Activated effector memory CD4-positive, alpha-beta T cell treated with Interleukin-2 at 50 U/mL for 16 hours (primary cell): ENCODE data around the gene PCSK6.

Experiments used
- DNase-seq: peaks from one replicate; pipeline ENCODE4 v3.0.0-alpha.2; 2020

Gene PCSK6

DNA sequence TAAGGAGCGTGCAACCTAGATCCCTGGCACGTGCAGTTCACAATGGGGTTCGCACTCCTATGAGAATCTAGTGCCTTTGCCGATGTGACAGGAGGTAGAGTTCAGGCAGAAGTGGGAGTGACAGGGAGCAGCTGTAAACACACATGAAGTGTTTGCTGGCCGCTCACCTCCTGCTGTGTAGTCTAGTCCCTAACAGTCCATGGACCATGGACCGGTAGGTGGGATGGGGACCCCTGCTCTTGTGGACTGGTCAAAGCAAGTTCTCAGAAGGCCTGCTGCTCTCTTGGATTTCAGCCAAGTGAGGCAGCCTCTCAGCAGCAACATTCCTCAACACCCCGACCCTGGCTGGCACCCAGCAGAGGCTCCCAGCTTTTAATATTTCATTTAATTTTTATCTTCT is 136.3 kb downstream of the PCSK6 start:
- no peak for DNase-seq

GRCh38 chr15:101351736-101352135 is 137.8 kb downstream of the PCSK6 start:
- no peak for DNase-seq

DNA sequence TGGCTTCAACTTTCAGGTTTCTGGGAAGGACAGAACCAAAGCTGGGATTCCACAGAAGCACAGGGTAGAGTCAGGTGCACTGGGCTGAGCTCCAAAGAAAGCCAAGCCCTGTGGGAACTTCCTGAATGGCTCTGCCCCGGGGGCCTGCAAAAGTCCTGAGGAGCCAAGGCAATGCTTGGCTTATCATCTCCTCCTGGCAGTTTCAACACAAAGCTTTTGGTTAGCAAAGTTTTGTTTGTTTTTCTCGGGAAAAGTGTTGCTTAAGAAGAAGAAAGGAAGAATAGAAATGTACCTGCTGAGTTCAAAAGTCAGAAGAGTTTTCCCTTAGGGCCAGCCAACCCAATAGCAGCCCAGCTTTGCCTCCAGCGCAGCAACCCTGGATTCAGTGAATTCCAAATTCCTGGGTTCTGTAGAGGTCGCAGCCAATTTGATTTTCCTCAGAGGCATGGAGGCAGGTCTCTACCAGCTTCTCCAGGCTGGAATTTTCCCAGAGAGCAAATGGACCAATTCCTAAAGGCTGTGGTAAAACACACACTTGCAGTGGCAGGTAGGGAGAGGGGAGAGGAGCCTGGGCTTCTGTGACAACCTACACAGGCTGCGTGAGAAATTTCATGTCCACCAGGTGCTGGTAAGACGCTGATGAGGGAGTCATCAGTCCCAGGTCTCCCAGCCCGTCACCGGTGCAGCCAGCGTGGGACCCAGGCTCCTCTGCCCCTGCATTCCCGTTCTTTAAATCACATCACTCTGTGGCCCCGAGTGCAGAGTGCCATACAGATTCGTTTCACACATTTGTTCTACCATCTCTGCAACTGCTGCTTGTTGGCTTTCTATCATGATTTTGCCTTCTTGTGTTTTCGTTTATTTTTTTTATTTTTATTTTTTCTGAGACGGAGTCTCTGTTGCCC is 140.2 kb downstream of the PCSK6 start:
- no peak for DNase-seq

DNA sequence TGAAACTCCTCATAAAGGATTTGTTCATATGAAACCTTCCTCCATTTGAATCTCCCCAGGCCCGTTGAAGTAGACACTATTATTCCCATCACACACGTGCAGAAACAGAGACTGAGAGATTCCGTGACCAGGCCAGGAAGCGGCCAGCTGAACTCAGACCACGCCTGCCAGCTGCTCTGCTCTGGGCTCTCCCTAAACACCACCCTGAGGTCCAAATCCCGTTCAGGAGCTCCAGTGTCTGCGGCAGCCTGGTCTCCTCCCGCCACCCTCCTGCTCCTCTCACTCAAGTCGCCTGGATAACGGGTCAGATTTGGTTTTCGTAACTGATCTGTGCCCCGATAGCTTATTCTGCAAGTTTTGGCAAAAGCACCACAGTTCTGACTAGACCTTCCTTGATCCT is 140.9 kb downstream of the PCSK6 start:
- no peak for DNase-seq

GRCh38 chr15:101348015-101348414 is 141.5 kb downstream of the PCSK6 start:
- DNase-seq = no peak

DNA sequence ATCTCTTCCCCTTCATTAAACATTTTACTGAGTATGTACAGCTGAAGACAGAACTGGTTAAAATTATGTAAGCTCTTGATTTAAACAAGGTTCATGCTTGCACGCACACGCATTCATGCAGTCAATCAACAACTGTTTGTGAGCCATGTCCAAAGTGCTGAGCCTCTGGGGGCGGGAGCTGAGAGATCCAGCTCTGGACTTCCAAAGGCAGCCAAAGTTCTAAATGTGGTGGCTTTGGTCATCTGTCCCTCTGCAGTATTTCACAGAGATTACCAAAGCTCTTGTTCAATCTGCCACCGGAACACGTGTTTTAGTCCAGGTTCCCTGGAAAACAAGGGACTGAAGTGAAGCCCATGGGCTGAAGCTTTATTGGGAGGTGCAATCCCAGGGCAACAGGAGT is 142.1 kb downstream of the PCSK6 start:
- no peak for DNase-seq

- DNase-seq = no peak
These were observed 142.6 kb downstream of the PCSK6 start for GRCh38 chr15:101346928-101347327.

DNA sequence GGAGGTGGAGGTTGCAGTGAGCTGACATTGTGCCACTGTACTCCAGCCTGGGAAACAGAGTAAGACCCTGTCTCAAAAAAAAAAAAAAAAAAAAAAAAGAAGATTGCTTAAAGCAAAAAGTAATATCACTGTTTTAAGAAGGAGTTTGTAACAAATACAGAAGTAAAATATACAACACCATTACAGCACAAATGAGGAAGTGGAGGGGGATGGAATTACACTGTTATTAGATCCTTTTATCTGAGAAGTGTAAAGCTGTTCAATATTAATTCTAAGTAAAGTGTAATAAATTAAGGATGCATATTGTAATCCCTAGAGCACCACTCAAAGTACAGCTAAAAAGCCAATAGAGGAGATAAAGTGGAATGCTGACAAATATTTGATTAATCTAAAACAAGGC is 147.5 kb downstream of the PCSK6 start:
- DNase-seq = no peak

GRCh38 chr15:101338502-101339057 is 150.9 kb downstream of the PCSK6 start:
- no peak for DNase-seq

DNA sequence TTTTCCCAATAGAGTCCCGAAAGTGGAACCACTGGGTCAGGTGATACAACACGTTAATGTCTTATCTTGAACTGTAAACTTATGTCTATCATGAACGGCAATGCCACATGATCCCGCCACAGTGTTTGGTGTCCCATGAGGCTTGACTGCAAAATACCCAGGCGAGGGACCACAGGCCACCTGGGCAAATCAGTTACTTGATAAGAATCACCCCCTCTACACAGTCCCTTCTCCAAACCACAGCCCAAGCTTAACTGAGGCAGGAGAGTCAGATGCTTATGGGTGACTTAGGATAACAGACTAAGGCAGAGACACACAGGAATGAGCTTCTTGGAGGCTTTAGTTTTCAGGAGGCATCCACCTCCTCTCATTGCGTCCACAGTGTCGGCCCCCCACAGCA is 151.5 kb downstream of the PCSK6 start:
- DNase-seq = no peak

DNA sequence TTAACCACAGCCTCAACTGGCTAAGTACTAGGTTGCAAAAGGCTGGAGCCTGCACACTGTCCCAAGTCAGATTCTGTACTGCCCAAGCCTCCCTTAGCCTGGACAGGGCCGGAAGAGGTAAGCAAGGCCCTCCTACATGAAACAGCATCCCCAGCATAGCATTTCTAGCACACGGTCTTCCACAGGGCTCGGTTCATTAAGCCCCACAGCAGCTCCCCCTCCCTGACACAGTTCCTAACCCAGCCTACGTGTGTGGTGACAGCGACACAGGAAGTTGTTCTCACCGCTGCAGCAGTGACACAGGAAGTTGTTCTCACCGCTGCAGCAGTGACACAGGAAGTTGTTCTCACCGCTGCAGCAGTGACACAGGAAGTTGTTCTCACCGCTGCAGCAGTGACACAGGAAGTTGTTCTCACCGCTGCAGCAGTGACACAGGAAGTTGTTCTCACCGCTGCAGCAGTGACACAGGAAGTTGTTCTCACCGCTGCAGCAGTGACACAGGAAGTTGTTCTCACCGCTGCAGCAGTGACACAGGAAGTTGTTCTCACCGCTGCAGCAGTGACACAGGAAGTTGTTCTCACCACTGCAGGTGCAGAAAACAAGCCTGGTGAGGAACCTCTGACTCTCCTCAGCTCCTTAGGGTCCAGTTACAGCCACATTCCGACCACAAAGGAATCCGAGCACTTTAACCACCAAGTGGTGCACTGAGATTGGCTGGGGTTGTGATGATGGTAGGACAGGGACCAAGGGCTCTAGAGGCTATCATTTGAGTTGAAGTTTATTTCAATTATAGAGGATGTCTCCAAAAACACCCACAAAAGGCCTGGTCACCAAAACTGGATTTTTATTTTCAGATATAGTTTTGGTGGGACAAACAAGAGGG is 155.4 kb downstream of the PCSK6 start:
- DNase-seq = peak; percentile 39

DNA sequence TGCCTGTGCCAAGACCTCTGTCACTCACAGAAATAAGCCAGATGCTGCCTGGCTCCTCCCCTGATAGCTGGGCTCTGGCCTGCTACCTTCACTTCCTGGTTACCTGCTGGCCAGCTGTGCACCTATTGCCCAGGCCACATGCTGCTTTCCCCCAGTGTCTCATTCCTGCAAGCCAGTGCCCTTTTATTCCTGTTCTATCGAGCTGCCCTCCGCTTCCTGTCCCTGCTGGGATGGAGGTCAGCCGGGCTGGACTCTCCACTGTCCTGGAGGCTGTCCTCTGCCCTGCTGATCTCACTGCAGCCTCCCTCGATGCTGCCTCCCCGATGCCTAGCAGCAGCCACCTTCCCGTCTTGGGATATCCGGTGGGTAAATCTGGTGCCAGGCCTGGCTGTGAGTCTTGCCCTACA is 157.4 kb downstream of the PCSK6 start:
- DNase-seq = no peak

DNA sequence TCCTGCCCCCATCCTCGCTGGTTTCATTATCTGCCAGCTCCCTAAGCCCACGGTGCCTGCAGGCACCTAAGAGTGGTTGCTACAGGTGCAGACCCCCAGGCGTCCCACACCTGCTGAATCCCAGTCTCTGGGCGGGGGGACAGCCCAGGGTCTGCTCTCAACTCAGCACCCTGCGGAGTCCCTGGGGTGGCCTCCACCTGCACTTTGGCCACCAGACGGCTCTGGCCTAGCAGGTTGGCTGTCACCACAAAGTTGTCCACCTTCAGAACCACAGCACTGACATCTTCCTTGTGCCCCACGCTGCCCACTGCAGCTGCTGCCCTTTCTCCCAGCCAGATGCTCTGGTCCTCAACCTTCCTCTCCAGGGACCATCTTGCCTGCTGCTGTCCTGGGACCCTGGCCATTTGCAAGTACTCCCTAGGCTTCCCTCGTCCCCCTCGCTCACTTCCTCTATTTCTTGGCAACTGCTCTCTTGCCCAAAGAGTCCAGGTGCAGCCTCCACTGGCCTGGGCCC is 159.6 kb downstream of the PCSK6 start:
- no peak for DNase-seq

- DNase-seq = no peak
These were observed 160.1 kb downstream of the PCSK6 start for GRCh38 chr15:101329309-101329863.

GRCh38 chr15:101328001-101328400 is 161.5 kb downstream of the PCSK6 start:
- DNase-seq = no peak

- DNase-seq = no peak
These were observed 162.3 kb downstream of the PCSK6 start for GRCh38 chr15:101327147-101327740.

DNA sequence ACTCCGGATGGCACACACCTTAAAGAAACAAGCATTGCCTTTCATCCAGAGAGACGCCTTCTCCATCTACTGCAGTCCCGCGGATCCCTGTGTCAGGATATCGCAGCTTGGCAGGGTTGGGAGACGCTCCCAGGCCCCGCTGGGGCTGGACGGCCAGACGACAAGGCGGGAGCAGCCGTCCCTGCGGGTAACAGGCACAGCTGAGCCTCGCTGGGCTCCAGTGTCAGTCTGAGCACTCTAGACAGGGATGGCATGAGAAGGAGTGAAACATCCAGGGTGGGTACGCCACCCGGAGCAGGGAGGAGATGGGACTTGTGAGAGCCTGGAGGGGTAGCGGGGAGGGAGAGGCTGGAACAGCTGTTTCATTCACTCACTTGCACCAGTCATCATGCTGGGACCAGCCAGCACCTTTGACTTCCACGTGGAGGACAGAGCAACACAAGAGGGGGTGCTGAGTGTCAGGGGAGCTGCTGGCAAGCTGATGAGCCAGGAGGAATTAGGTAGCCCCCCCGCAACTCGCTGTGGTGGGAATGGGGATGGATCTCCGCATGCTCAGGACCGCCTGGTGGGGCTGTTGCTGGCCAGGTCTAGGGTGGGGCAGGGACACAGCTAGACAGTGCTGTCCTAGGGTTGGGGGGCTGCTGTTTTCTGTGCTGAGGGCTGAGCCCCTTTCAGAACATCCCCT is 162.9 kb downstream of the PCSK6 start:
- DNase-seq = no peak

DNA sequence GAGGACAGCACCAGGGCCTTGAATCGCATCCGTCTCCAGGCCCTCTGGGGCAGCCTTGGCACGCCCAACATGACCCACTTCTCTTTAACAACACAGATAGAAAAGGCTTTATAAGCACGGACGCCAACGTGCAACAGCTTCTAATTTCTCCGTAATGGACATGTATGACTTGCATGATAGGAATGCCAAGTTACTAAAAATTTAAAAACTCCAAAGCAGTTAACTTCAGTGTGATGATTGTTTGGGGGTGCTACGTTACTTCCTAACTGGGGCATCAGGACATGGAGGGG is 163.5 kb downstream of the PCSK6 start:
- no peak for DNase-seq

GRCh38 chr15:101325263-101326025 is 164.1 kb downstream of the PCSK6 start:
- DNase-seq = no peak

GRCh38 chr15:101324524-101325177 is 164.9 kb downstream of the PCSK6 start:
- no peak for DNase-seq
